8988T (cell line): ENCODE data around the gene RSF1.

Experiments
- DNase-seq: peaks from one replicate; pipeline ENCODE4 v3.0.0; 2011

The RSF1 gene

DNA sequence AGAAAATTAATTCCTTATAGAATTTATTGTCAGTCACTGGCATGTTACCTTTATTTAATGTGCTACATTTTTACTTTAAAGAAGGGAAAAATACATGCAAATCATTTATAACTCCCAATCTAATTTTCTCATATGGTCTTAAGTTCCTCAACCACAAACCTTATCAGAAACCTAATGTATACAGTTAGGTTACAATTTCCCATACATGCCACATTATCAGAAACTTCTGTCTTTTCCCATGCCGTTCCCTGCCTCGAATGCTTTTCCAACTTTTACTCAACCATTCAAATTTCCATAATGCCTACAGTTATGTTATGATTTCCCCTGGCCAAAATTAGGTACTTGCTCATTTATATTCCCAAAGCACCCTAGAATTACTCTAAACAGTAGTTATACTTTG, 13.5 kb downstream of the RSF1 start:
- DNase-seq = no peak

DNA sequence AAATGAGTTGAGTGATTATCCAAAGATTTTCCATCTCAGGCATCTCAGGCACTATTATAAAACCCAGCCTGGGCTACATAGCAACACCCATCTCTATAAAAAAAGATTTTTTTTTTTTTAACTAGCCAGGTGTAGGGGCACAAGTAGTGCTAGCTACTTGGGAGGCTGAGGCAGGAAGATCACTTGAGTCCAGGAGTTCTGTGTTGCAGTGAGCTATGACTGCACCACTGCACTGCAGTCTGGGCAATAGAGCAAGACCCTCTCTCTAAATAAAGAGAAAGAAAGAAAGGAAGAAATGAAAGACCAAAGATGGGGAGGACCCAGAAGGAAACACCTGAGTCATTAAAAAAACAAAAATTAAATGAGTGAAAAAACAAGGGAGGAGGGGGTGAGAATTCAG, 14.1 kb downstream of the RSF1 start:
- DNase-seq = no peak

DNA sequence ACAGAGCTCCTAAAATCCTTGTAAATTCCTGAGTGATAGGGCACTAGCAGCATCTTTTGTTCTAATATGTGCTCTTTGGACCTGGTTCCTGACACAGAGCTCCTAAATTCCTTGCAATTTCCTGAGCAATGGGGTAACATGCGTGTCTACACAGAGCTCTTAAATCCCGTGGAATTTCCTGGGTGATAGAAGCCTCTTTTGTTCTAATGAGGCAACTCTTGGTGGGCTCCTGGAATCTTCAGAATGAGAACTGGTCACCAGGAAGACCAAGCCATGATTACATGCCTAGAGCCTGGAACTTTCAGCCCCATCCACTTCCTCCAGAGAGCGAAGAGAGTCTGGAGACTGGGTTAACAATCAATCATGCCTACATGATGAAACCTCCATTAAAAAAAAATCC, 19.0 kb downstream of the RSF1 start:
- no peak for DNase-seq

DNA sequence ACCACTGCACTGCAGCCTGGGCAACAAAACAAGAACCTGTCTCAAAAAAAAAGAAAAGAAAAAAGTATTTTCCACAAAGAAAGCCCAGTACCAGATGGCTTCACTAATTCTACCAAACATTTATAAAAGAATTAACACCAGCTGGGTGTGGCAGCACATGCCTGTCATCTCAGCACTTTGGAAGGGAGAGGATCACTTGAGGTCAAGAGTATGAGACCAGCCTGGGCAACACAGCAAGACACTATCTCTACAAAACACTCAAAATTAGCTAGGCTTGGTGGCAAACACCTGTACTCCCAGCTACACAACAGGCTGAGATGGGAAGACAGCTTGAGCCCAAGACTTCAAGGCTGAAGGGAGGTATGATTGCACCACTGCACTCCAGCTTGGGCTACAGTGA, 20.1 kb downstream of the RSF1 start:
- no peak for DNase-seq

DNA sequence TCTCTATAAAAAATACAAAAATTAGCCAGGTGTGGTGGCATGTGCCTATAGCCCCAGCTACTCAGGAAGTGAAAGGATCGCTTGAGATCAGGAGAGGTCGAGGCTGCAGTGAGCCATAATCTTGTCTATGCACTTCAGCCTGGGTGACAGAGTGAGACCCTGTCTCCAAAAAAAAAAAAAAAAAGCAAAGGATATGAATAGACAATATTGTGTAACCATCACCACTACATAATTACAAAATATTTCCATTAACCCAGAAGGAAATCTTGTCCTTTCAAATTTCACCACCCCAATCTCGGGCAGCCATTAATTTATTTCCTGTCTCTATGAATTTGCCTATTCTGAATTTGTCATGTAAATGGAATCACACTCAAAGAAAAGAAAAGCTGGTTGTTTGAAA, 21.2 kb downstream of the RSF1 start:
- no peak for DNase-seq

DNA sequence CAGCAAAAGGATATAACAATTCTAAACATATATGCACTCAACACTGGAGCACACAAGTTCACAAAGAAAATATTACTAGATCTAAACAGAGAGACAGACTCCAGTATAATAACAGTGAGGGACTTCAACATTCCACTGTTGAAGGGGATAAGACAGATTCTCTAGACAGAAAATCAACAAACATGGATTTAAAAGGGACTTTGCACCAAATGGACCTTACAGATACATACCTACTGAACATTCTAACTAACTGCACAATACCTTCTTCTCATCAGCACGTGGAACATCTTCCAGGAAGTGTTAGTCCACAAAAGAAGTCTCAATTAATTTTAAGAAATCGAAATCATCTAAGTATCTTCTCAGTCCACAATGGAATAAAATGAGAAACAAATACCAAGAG, 26.6 kb downstream of the RSF1 start:
- no peak for DNase-seq

DNA sequence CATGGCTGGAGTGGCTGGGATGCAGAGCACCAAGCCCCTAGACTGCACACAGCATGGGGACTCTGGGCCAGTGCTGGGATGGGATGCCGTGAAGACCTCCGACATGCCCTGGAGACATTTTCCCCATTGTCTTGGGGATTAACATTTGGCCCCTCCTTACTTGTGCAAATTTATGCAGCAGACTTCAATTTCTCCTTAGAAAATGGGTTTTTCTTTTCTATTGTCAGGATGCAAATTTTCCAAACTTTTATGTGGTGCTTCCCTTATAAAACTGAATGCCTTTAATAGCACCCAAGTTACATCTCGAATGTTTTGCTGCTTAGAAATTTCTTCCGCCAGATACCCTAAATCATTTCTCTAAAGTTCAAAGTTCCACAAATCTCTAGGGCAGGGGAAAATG, 29.2 kb downstream of the RSF1 start:
- no peak for DNase-seq

DNA sequence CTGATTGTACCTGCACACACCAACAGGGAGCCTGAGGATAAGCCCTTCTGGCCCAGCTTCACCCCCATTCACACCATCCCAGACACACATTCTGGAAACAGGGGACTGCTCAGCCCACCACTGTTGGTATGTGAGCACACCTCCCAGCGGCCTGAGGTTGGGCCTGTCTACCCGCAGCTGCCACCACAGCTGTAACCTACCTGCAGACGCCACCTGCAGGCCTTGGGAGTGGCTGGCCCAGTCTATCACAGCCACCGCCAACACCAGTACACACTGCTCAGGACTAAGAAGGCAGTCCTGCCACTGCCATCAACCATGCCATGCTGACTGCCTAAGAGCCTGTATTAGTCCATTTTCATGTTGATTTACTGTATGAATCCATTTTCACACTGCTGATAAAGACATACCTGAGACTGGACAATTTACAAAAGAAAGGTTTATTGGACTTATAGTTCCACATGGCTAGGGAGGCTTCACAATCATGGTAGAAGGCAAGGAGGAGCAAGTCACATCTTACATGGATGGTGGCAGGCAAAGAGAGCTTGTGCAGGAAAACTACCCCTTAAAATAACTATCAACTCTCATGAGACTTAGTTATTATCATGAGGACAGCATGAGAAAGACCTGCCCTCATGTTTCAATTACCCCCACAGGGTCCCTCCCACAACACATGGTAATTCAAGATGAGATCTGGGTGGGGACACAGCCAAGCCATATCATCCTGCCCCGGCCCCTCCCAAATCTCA, 30.6 kb downstream of the RSF1 start:
- no peak for DNase-seq

DNA sequence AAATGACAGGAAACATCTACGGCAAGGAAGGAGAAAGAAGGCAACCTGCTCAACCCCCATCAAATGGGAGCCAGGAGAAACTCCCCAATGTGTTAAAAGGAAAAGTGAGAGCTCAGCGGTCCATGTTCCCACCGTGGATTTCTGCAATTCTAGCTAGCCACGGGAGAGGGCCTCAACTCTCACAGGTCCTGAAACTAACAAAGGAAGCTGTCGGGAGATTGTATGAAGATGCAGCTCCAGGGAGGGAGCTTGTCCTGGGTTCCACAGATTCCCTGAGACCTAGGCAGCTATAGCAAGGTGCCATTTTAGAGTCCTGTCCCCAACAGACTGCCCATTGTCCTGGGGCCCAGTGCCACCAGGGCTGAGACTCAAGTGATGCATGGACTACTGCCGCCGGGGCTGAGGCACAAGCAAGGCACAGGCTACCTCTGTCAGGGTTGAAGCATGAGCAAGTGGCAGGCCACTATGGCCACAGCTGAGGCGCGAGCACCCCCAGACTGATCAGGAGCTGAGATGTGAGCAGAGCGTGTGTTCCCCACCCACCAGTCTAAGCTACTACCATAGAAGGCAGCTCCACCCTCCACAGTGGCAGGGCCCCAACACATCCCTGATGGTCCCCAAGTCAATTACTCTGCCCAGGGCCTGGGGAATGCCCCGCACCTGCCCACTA, 31.3 kb downstream of the RSF1 start:
- no peak for DNase-seq

DNA sequence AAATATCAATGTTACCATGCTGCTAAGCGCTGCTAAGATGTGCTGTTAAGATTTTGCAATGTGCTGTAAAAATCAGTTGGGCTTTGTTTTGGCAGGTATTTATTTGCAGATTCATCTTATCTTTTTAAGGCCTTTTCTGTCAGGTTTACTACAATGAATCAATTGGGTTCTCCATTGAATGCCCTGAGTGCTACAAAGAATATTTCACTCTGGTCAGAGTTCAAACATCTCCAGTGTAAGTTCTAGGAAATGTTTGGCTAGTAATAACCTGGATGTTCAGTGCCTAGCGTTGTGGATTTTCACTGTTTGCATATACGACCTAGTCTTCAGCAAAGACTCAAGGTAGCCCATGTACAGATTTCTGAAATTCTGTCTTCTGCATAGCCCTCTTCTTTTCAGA, 36.0 kb downstream of the RSF1 start:
- no peak for DNase-seq

DNA sequence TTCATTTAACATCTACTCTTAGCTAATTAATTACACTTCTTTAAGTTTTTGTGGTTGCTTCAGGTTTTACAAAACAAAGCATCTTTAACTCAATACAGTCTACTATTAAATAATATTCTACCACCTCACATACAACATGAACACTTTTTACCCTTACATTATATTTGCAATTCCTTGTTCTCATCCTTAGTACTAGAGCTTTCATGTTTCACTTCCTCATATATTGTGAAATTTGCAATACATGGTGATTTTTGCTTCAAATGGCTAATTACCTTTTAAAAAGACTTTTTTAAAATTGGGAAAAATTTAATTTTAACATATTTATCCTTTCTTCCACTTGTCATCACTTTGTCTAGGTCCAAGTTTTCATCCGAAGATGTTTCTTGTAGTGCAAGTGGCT, 37.5 kb downstream of the RSF1 start:
- no peak for DNase-seq

DNA sequence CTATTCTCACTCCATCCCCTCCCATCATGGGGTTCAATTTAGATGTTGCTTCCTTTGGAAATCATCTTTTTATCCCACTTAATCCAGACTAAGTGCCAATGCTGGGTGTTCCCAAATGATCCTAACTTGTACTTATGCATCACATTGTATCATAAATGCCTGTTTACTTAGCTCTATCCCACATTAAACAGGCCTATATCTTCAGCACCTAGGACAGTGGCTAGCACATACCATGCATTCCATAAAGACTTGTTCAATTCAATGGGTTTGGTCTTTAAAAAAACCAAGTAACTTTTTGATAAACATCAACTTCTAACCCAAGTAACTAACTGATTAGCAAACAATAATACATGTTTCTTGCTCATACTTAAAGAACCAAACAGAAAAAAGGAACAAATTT, 40.6 kb downstream of the RSF1 start:
- no peak for DNase-seq

DNA sequence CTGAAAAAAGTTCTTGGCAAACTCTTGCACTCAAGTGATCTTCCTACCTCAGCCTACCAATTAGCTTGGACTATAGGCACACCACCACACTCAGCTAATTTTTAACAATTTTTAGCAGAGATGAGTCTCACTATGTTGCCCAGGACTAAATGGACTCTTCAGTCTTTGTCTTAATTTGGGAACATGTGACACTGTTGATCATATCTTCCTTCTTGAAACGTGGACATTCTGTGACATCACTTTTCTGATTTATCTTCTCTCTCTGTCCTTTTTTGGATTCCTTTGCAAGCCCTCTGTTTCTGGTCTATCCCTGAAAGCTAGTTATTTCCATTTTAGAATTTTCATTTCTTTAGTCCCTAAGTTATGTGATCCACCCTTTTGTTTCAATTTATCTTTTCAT, 42.0 kb downstream of the RSF1 start:
- no peak for DNase-seq

DNA sequence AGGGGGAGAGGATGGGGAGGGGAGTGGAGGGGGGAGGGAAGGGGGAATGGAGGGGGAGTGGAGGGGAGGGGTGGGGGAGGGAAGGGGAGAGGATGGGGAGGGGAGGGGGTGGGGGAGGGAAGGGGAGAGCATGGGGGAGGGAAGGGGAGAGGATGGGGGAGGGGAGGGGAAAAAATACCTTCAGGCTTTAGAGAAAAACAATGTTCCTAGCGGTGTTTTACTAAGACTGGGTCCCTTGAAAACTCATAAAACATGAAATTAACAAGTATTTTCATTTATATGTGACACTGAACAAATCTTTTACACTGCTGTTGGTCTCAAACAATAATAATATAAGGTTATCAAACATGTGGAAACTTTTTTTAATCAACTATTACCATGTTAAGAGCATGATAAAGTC, 42.4 kb downstream of the RSF1 start:
- no peak for DNase-seq

DNA sequence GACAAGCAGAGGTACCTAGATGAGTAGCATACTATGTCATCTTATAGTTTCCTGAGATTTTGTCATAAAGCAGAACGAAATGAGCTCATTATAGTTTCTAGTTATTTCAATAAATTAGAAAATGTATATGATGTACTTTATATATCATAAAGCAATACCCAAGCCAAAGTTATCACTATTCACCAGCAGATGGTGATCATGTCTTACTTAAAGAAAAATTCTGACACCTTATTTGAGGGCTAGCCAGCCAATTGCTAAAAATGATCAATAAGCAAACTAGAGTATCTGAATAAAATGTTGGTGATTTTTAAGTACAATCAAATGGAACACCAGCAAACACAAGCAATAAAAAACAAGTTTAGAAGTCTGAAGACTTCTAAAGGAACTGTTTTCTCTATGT, 44.1 kb downstream of the RSF1 start:
- no peak for DNase-seq

DNA sequence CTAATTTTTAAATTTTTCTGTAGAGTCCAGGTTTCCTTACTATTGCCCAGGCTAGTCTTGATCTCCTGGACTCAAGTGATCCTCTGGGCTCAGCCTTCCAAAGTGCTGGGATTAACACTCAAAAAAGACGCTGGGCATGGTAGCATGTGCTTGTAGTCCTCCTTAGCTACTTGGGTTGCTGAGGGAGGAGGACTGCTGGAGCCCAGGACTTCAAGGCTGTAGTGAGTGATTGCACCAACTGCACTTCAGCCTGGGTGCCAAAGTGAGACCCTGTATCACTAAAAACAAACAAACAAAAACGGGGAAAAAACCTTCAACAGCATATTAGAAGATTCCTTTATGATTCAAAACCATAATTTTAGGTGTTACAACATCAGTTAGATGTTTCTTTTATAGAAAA, 44.6 kb downstream of the RSF1 start:
- no peak for DNase-seq

DNA sequence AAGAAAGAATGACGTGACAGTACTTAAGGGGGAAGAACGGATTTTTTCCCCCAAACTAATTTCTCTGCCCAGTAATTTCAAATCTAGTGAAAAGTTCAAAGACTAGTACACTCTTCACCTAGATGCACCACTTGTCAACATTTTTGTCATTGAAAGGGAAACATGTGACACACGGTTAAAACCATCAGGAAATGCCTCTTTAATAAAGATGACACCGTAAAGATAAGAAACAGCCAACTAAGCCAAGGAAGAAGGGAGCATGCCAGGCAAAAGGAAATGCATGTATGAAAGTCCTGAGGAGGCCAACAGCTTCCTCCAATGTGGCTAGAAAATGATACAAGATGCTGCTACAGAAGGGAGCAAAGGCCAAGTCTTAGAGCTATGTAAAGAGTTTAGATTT, 49.4 kb downstream of the RSF1 start:
- DNase-seq = no peak

DNA sequence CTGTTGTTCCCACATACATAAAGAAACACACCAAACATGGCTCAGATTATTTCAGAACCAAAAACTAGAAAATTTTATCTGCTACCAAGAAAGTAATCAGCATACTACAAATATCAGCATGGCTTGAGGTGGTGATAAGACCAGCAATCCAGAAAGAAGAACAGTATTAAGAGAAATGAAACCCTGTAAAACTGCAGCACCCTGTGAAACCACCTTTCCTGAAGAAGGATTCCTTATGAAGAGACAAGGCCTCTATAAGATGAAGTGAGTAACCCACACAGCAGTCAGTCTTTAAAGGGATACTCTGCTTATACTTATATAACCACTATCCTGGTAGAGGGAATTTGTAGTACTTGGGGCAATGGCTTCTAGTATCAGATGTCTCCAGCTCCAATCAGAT, 49.9 kb downstream of the RSF1 start:
- DNase-seq = no peak

DNA sequence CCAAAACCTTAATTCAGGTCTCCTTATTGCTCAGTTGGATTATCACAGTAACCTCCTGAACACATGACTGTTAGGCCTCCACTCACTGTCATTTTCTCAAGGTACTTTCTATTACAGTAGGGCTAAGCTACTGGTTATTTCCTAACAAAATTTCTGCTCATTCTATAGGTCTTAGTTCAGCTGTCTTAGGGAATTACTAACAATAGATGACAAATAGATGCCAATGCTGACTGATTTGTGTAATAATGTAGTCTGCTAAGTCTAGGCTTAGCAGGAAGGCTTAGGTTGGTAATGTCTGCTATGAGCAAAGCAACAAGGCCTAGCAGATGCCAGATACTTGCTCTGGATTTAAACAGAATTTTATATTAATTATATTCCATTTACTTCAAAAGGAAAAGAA, 58.1 kb downstream of the RSF1 start:
- no peak for DNase-seq

DNA sequence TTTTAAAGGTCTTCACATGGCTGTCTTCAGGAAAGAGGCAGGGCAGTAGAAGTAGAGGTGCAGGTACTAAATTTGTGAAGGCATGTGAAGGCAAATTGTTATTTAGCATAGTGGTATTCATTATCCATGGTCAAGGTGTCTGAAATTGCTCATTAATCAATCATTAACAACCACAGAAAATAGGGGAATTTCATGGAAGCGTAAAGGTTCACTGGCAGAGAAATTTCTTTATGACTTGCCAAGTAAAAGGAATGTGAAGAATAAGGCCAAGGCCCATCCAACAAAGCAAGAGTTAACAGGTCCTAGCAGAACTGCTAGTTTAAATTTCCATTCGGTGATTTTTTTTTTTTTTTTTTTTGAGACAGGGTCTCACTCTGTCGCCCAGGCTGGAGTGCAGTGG, 59.0 kb downstream of the RSF1 start:
- DNase-seq = no peak

DNA sequence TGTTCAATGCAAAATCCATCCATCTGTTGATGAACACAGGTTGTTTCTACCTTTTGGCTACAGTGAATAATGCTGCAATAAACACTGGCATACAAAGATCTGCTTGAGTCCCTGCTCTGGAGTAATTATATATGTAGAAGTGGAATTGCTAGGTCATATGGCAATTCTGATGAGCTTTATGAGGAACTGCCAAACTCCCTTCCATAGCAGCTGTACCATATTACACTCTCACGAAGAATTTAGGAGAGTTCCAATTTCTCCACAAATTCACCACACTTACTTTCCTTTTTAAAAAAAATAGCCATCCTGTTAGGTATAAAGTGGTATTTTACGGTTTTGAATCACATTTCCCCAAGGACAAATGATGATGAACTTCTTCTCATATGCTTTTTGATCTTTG, 62.2 kb downstream of the RSF1 start:
- DNase-seq = no peak

DNA sequence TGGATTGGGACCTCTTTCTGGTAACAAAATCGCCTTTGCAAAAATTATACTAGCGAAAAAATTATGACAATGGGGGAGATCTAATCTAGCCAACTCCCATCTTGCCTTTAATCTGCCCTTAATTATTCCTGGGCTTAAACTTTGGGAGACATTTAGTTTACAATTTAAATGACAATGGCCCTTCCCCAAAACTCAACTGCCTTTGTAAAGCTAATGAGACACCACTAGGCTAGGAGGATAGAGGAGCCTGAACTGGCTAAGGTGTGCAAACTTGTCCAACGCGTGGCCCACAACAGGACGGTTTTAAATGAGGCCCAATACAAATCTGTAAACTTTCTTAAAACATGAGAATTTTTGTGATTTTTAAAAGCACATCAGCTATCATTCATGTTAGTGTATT, 67.3 kb downstream of the RSF1 start:
- DNase-seq = no peak

DNA sequence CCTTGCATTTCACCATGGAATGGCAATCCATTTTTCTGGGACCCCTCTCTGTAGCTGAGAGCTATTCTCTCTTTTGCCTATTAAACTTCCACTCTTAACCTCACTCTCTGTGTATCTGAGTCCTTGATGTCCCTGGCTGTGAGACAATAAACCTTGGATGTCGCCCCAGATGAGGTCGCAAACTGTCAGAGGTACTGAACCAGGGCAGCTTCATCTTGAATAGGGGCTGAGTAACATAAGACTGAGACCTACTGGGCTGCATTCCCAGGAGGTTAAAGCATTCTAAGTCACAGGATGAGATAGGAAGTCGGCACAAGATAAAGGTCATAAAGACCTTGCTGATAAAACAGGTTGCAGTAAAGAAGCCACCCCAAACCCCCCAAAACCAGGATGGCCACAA, 68.0 kb downstream of the RSF1 start:
- DNase-seq = no peak

DNA sequence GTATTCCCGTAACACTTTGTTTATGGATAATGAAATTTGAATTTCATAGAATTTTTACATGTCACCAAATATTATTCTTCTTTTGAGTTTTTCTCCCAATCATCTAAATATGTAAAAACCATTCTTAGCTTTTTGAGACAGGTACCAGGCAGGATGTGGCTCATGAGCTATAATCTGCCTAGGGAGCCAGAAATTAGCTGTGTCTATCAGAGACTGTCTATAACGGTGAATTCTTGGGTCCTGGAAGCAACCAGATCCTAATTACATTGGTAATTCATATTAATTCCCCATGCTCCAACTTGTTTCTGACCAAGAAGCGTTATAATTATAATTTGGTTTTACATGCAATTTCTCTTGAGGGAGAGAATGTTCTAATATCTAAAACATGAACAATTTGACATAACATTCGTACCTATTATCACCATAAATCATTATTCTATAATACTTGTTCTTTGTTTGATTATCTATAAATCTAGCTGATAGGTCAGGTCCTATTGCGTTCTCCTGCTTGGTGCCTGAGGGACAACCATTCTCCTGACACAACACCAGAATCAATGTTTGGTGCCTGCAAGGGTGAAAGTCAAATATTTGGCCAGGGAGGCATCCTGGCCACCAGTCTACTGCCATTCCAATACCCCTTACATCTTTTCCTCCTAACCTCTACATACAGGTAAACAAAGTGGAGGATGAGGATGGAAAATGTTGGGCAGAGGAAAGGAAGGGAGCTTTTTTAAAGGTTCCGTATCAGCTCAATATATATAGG, 69.9 kb downstream of the RSF1 start:
- DNase-seq = no peak
